H1 (cell line): Measurements from ENCODE around the gene MYO9B. TPM values are rescaled to one million over a fixed set of nuclear protein-coding genes. Genes with fewer than 3 reads are reported as not detected.

Experiments used
- CTCF ChIA-PET: fragments of 300-600 bp; sonication (Branson Sonifier 250); formaldehyde crosslinking; loops from one replicate; lab custom pipeline; 2021; ENCODE audit not compliant: partially characterized antibody; lab: Charles Lee
- POLR2A ChIA-PET: fragments of 300-600 bp; sonication (Branson Sonifier 250); formaldehyde crosslinking; loops from one replicate; lab custom pipeline; 2021; ENCODE audit warnings: inconsistent platforms; ENCODE audit not compliant: partially characterized antibody; lab: Charles Lee
- DNase-seq, 2 experiments: peaks; one replicate each; pipeline versions ENCODE4 v3.0.0 to v3.0.0-alpha.2; 2010 to 2022; ENCODE audit warnings: low spot score in 2 of 2, low read depth in 1 of 2, mixed read lengths in 1 of 2
- FAIRE-seq: peaks from 2 replicates; lab custom pipeline; 2011; peaks lifted over from hg19 to GRCh38; lab: Jason Lieb, UNC
- H2AFZ ChIP-seq: 2 replicates; pipeline ENCODE4 v1.8.1; 2012; ENCODE audit warnings: low read length, inconsistent platforms
- H2AK5ac ChIP-seq: 2 replicates; pipeline ENCODE4 v1.6.1; 2013; ENCODE audit warnings: low read depth, low read length
- H2BK120ac ChIP-seq: replicated peaks from 2 replicates; pipeline ENCODE3; 2013; ENCODE audit warnings: low read depth, low read length, inconsistent platforms
- H2BK12ac ChIP-seq: 2 replicates; pipeline ENCODE4 v1.6.1; 2013; ENCODE audit warnings: low read depth, low read length
- H2BK15ac ChIP-seq: 2 replicates; pipeline ENCODE4 v1.6.1; 2013; ENCODE audit warnings: low read length
- H2BK20ac ChIP-seq: 2 replicates; pipeline ENCODE4 v1.6.1; 2013; ENCODE audit warnings: low read length
- H2BK5ac ChIP-seq: 2 replicates; pipeline ENCODE4 v1.6.1; 2013; ENCODE audit warnings: low read depth, low read length
- H3K14ac ChIP-seq: 2 replicates; pipeline ENCODE4 v1.6.1; 2013; ENCODE audit warnings: inconsistent platforms; ENCODE audit not compliant: insufficient read length
- H3K18ac ChIP-seq: 2 replicates; pipeline ENCODE4 v1.6.1; 2013; ENCODE audit warnings: low read length; ENCODE audit errors: extremely low read depth
- H3K23ac ChIP-seq: 2 replicates; pipeline ENCODE4 v1.6.1; 2013; ENCODE audit warnings: inconsistent platforms; ENCODE audit not compliant: insufficient read length
- H3K23me2 ChIP-seq: 2 replicates; pipeline ENCODE4 v1.6.1; 2013; ENCODE audit warnings: low read depth, low read length
- H3K27ac ChIP-seq: 2 replicates; pipeline ENCODE4 v1.6.1; 2011; ENCODE audit warnings: low read depth, low read length, inconsistent platforms
- H3K27me3 ChIP-seq, 4 experiments: replicated peaks in 1 of 4; 1 replicate in 1 of 4; 2 replicates in 3 of 4; pipeline versions ENCODE4 v1.6.1 to v1.8.1; 2011 to 2013; ENCODE audit warnings: low read length in 3 of 4, mild to moderate bottlenecking in 3 of 4, inconsistent platforms in 2 of 4, mixed read lengths in 2 of 4, moderate library complexity in 1 of 4; ENCODE audit not compliant: control insufficient read depth in 3 of 4, insufficient read depth in 3 of 4; ENCODE audit errors: extremely low read depth in 1 of 4
- H3K36me3 ChIP-seq, 4 experiments: 2 replicates each; pipeline versions ENCODE4 v1.6.1 to v1.8.1; 2011 to 2013; ENCODE audit warnings: mild to moderate bottlenecking in 4 of 4, low read length in 3 of 4, moderate library complexity in 2 of 4, control low read depth in 1 of 4, inconsistent platforms in 1 of 4; ENCODE audit not compliant: insufficient read depth in 4 of 4, control insufficient read depth in 2 of 4
- H3K4ac ChIP-seq: replicated peaks from 2 replicates; pipeline ENCODE3; 2013; ENCODE audit warnings: low read length, low read depth, mixed read lengths, inconsistent platforms; ENCODE audit not compliant: insufficient read length
- H3K4me1 ChIP-seq, 4 experiments: replicated peaks in 1 of 4; 1 replicate in 1 of 4; 2 replicates in 3 of 4; pipeline versions ENCODE4 v1.6.1 to v1.8.1; 2011 to 2013; ENCODE audit warnings: low read length in 3 of 4, inconsistent platforms in 2 of 4, mixed read lengths in 1 of 4; ENCODE audit not compliant: insufficient read depth in 4 of 4, control insufficient read depth in 3 of 4
- H3K4me2 ChIP-seq, 2 experiments: 2 replicates each; pipeline versions ENCODE4 v1.6.1 to v1.8.1; 2011 to 2013; ENCODE audit warnings: low read depth in 2 of 2, low read length in 2 of 2, control low read depth in 1 of 2, inconsistent platforms in 1 of 2, mild to moderate bottlenecking in 1 of 2; ENCODE audit not compliant: insufficient read depth in 1 of 2
- H3K4me3 ChIP-seq, 4 experiments: fragments of 200-600, 300-600 bp in 1 of 4; sonication (generic), shearing (Covaris generic), sonication (Bioruptor Twin) in 1 of 4; 2 replicates each; pipeline versions ENCODE4 v1.5.1 to v1.8.1; 2011 to 2016; ENCODE audit warnings: low read length in 4 of 4, low read depth in 3 of 4, control low read depth in 2 of 4, inconsistent platforms in 2 of 4, mild to moderate bottlenecking in 2 of 4, mixed read lengths in 1 of 4, moderate library complexity in 1 of 4; ENCODE audit not compliant: insufficient read depth in 2 of 4; ENCODE audit errors: extremely low read depth in 1 of 4
- H3K56ac ChIP-seq: replicated peaks from 2 replicates; pipeline ENCODE3; 2013; ENCODE audit warnings: low read depth, mild to moderate bottlenecking, mixed read lengths, low read length, inconsistent platforms; ENCODE audit not compliant: insufficient read length
- H3K79me1 ChIP-seq: 2 replicates; pipeline ENCODE4 v1.6.1; 2013; ENCODE audit warnings: low read depth, low read length, control low read depth
- H3K79me2 ChIP-seq, 2 experiments: 2 replicates each; pipeline versions ENCODE4 v1.6.1 to v1.8.1; 2012 to 2013; ENCODE audit warnings: low read length in 2 of 2, mild to moderate bottlenecking in 2 of 2, inconsistent platforms in 1 of 2; ENCODE audit not compliant: insufficient read depth in 2 of 2, control insufficient read depth in 1 of 2
- H3K9ac ChIP-seq, 4 experiments: replicated peaks in 1 of 4; 1 replicate in 1 of 4; 2 replicates in 3 of 4; pipeline versions ENCODE4 v1.6.1 to v1.8.1; 2011 to 2013; ENCODE audit warnings: low read depth in 3 of 4, low read length in 3 of 4, control low read depth in 2 of 4, mild to moderate bottlenecking in 2 of 4, moderate library complexity in 2 of 4, inconsistent platforms in 1 of 4; ENCODE audit errors: extremely low read depth in 1 of 4
- H3K9me3 ChIP-seq, 2 experiments: 2 replicates each; pipeline versions ENCODE4 v1.6.1 to v1.8.1; 2012 to 2013; ENCODE audit warnings: mild to moderate bottlenecking in 2 of 2, moderate library complexity in 2 of 2, control low read depth in 1 of 2, inconsistent platforms in 1 of 2, low read depth in 1 of 2, low read length in 1 of 2, mixed read lengths in 1 of 2; ENCODE audit not compliant: insufficient read depth in 2 of 2
- H4K20me1 ChIP-seq, 2 experiments: replicated peaks in 1 of 2; 2 replicates each; pipeline versions ENCODE3 to v1.8.1; 2011 to 2013; ENCODE audit warnings: inconsistent platforms in 2 of 2, low read length in 2 of 2, mild to moderate bottlenecking in 1 of 2; ENCODE audit not compliant: insufficient read depth in 2 of 2, control insufficient read depth in 1 of 2
- H4K5ac ChIP-seq: 2 replicates; pipeline ENCODE4 v1.6.1; 2013; ENCODE audit warnings: low read length, low read depth, mixed read lengths, inconsistent platforms; ENCODE audit not compliant: insufficient read length
- H4K8ac ChIP-seq: 2 replicates; pipeline ENCODE4 v1.8.0; 2013; ENCODE audit warnings: mild to moderate bottlenecking, moderate library complexity, low read length, inconsistent platforms; ENCODE audit not compliant: insufficient read depth; ENCODE audit errors: extremely low read depth
- H4K91ac ChIP-seq: replicated peaks from 2 replicates; pipeline ENCODE3; 2013; ENCODE audit warnings: low read length, mixed read lengths, inconsistent platforms; ENCODE audit not compliant: insufficient read length
- ATF2 ChIP-seq: IDR thresholded peaks from 2 replicates; pipeline ENCODE4 v1.6.1; 2012; ENCODE audit warnings: low read length, inconsistent platforms
- BACH1 ChIP-seq: IDR thresholded peaks from 2 replicates; pipeline ENCODE4 v1.6.1; 2012; ENCODE audit warnings: low read length, improper control_type of control experiment
- BCL11A ChIP-seq, 2 experiments: IDR thresholded peaks; one replicate each; pipeline ENCODE4 v1.6.1; 2011; ENCODE audit warnings: low read depth in 2 of 2, low read length in 2 of 2, mild to moderate bottlenecking in 2 of 2
- CEBPB ChIP-seq: IDR thresholded peaks from 2 replicates; pipeline ENCODE4 v1.6.1; 2012; ENCODE audit warnings: low read depth, low read length
- CHD2 ChIP-seq: IDR thresholded peaks from 2 replicates; pipeline ENCODE4 v1.6.1; 2012; ENCODE audit warnings: low read length, improper control_type of control experiment
- GABPA ChIP-seq: IDR thresholded peaks from 2 replicates; pipeline ENCODE4 v1.6.1; 2011; ENCODE audit warnings: mild to moderate bottlenecking, low read length, moderate library complexity, borderline replicate concordance; ENCODE audit not compliant: insufficient read depth
- KDM4A ChIP-seq: IDR thresholded peaks from one replicate; pipeline ENCODE4 v1.7.1; 2012; ENCODE audit warnings: low read depth, mild to moderate bottlenecking, moderate library complexity, low read length, inconsistent platforms; ENCODE audit not compliant: severe bottlenecking
- KDM5A ChIP-seq: fragments of 200-600 bp; IDR thresholded peaks from 2 replicates; pipeline ENCODE4 v1.7.1; 2012; ENCODE audit warnings: mild to moderate bottlenecking, low read length, inconsistent platforms, mixed read lengths
- NANOG ChIP-seq: IDR thresholded peaks from 2 replicates; pipeline ENCODE4 v1.6.1; 2011; ENCODE audit warnings: low read length, low read depth, mild to moderate bottlenecking, inconsistent platforms; ENCODE audit not compliant: insufficient read depth, poor library complexity, severe bottlenecking
- SIX5 ChIP-seq: IDR thresholded peaks from 2 replicates; pipeline ENCODE4 v1.6.1; 2011; ENCODE audit warnings: mild to moderate bottlenecking, low read depth, low read length
- SRF ChIP-seq: IDR thresholded peaks from 2 replicates; pipeline ENCODE4 v1.6.1; 2011; ENCODE audit warnings: mild to moderate bottlenecking, low read depth, low read length, moderate library complexity
- SUZ12 ChIP-seq: fragments of 200-600 bp; sonication (generic); IDR thresholded peaks from 2 replicates; pipeline ENCODE4 v1.6.1; 2012; ENCODE audit warnings: mild to moderate bottlenecking, inconsistent platforms, low read length, moderate library complexity, mixed read lengths
- WGBS, 2 experiments: shearing (Covaris generic) in 1 of 2; methylation state at CpG; one replicate each; pipeline versions ENCODE4 v1.1.6 to v1.1.7; 2013 to 2015; ENCODE audit warnings: low lambda C conversion rate in 2 of 2, mixed read lengths in 2 of 2, inconsistent platforms in 1 of 2, low coverage in 1 of 2, missing lambda C conversion rate in 1 of 2; ENCODE audit not compliant: insufficient replicate concordance in 2 of 2, insufficient coverage in 1 of 2, insufficient read length in 1 of 2; ENCODE audit errors: extremely low coverage in 1 of 2, missing lambda C conversion rate in 1 of 2; 5-methylcytosine and 5-hydroxymethylcytosine counted together
- polyA plus RNA-seq, 7 experiments: library from polyadenylated mRNA; depleted of rRNA in 3 of 7; stranded (reverse) in 5 of 7; unstranded in 2 of 7; fragments of >200 nt in 5 of 7; fragments of 200-250 nt in 2 of 7; gene quantifications; 1 replicate in 5 of 7; 2 replicates in 1 of 7; 4 replicates in 1 of 7; pipeline versions ENCODE4 v1.2.1 to v1.2.3, GENCODE V29; 2011 to 2013; ENCODE audit warnings: missing spikeins in 2 of 7, mixed read lengths in 2 of 7
- total RNA-seq: library from RNA; stranded (reverse); fragmentation: NEBNext Ultra II Directional; extraction: Animal tissue kit (Norgen Biotek cat#: 25700); gene quantifications from 2 replicates; pipeline ENCODE4 v1.2.1, GENCODE V29; 2021

The MYO9B gene
- total and polyA plus RNA-seq, 2 of the 8 experiments (the other 6 are each of a cell fraction or from before 2014, with no cell fraction given): 27.6 to 77.1 TPM

DNA sequence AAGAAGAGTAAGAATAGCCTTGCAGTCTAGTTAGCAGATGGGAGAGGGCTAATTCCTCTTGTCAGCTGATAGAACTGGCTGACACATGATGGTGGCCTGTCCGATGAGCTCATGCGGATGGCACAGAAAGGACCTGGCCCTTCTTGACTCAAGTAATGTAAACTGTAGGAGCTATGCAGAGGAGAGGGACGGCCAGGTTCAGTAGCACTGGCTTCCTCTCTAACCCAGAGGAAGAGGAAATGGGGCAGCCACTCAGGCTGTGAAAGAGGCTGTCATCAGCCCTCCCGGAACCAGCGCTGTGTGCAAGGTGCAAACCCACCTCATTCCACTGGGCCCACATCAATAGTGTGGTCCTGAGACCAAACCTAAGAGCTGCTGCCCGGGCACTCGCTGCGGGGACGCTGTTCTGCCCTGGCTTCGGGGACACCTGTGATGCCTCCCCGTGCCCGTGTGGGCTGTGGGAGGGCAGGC is 108.8 kb downstream of the MYO9B start:
- ChIA-PET POLR2A (interaction anchor here (0.5 kb wide), 1 partner anchor 99 kb away, joined by 6 read pairs; no protein-coding TSS in a partner anchor), CTCF (interaction anchor here (0.8 to 1.7 kb wide), 6 partner anchors 26 to 108 kb away, joined by 3 to 4 read pairs (median 4); partner anchors contain the start of gene USE1)
- Histone ChIP-seq H3K14ac (no peak overlapping the region), H3K27me3 (no peaks in the 10 kb centered on the region), H2BK120ac (no peak overlapping the region), H4K8ac (no peak overlapping the region), H3K9me3 (no peaks in the 10 kb centered on the region), H2AK5ac (no peak overlapping the region), H3K23ac (no peak overlapping the region), H3K18ac (no peak overlapping the region), H4K5ac (no peak overlapping the region), H3K79me1 (no peaks in the 10 kb centered on the region), H4K91ac (no peak overlapping the region), H2BK12ac (no peak overlapping the region), H2AFZ (no peak overlapping the region), H3K9ac (no peak overlapping the region), H3K79me2 (no peaks in the 10 kb centered on the region), H2BK5ac (no peak overlapping the region; the same call in 1 of the 2 replicates), H3K36me3 (peaks cover 3 to 9% (median 6%) of the 10 kb centered on the region in 4 experiments; a peak in 6 of 8 replicates), H3K4ac (no peak overlapping the region), H3K4me1 (peaks cover 0 to 11% (median 8%) of the 10 kb centered on the region in 4 experiments; a peak in 6 of 7 replicates), H3K4me3 (no peak overlapping the region), H3K27ac (no peak overlapping the region), H2BK20ac (no peak overlapping the region), H4K20me1 (peaks cover 0 to 4% of the 10 kb centered on the region in 2 experiments), H3K23me2 (no peaks in the 10 kb centered on the region), H2BK15ac (no peak overlapping the region), H3K4me2 (no peak overlapping the region), H3K56ac (no peak overlapping the region)
- 96% methylated on average over 12 of the region's 12 CpGs; no CpG with 5 or more reads in 1 of the 2 experiments for WGBS, 2 experiments
- DNase-seq: no peak
- TF ChIP-seq BACH1: no peak
- TF ChIP-seq SRF: no peak
- no peak for TF ChIP-seq ATF2
- no peak for TF ChIP-seq CHD2
- no peak for TF ChIP-seq KDM5A
- no peak for TF ChIP-seq GABPA
- TF ChIP-seq BCL11A (IDR thresholded peaks at IDR 0.05; ENCODE audit: low read depth in 2 of 2, low read length in 2 of 2): no peak
- no peak for TF ChIP-seq NANOG
- TF ChIP-seq SIX5: no peak
- TF ChIP-seq SUZ12: no peak
- TF ChIP-seq KDM4A: no peak
- no peak for TF ChIP-seq CEBPB
- FAIRE-seq: no peak
